CD4-positive, alpha-beta T cell treated with Interferon alpha-2 for 1 hour (primary cell): ENCODE data around the gene TBX10.
A peak's percentile ranks its signal among the peaks of the same experiment; 100 is the strongest.
"Not testable (repeated sequence)": the region's sequence is repeated elsewhere in the genome, so short reads cannot be mapped to it uniquely, and the experiment has no call there.

Experiments used
- DNase-seq, 2 donors: peaks; one replicate each; pipeline ENCODE4 v3.0.0-alpha.2; 2020 to 2022

TBX10 gene

GRCh38 chr11:67644472-67645418 lies 5.2 kb upstream of the TBX10 start:
- no peak for DNase-seq

- no peak for DNase-seq
Observed at GRCh38 chr11:67644042-67644441, 4.5 kb upstream of the TBX10 start.

- DNase-seq = no peak
Observed at GRCh38 chr11:67642173-67643120, 2.9 kb upstream of the TBX10 start.

GRCh38 chr11:67641338-67642172 lies 2.0 kb upstream of the TBX10 start:
- no peak for DNase-seq

- no peak for DNase-seq
Observed at GRCh38 chr11:67640758-67641337, 1.3 kb upstream of the TBX10 start.

- DNase-seq = peak; percentile 61 to 72
Observed at GRCh38 chr11:67640021-67640757, 626 bp upstream of the TBX10 start.

GRCh38 chr11:67638535-67639437 lies 777 bp downstream of the TBX10 start:
- DNase-seq = no peak

- DNase-seq = not testable (repeated sequence)
Observed at GRCh38 chr11:67637441-67637840, 2.1 kb downstream of the TBX10 start.

- no peak for DNase-seq
Observed at GRCh38 chr11:67636962-67637361, 2.6 kb downstream of the TBX10 start.

GRCh38 chr11:67635231-67635521 lies 4.4 kb downstream of the TBX10 start:
- no peak for DNase-seq

- no peak for DNase-seq
Observed at GRCh38 chr11:67634366-67635230, 5.0 kb downstream of the TBX10 start.

- DNase-seq = no peak
Observed at GRCh38 chr11:67633758-67634365, 5.7 kb downstream of the TBX10 start.

GRCh38 chr11:67632982-67633755 lies 6.4 kb downstream of the TBX10 start:
- no peak for DNase-seq

GRCh38 chr11:67632175-67632981 lies 7.2 kb downstream of the TBX10 start:
- no peak for DNase-seq

- no peak for DNase-seq
Observed at GRCh38 chr11:67631853-67632174, 7.7 kb downstream of the TBX10 start.

- no peak for DNase-seq
Observed at GRCh38 chr11:67631411-67631810, 8.2 kb downstream of the TBX10 start.

- DNase-seq = no peak
Observed at GRCh38 chr11:67630943-67631331, 8.6 kb downstream of the TBX10 start.
